K562 (cell line): Measurements from ENCODE around the gene SCIN. TPM values are rescaled to one million over a fixed set of nuclear protein-coding genes. Genes with fewer than 3 reads are reported as not detected.

ENCODE experiments used
- EP400 ChIP-seq: fragments of 450-650 bp; IDR thresholded peaks from 2 replicates; pipeline ENCODE4 v1.6.1; 2017; ENCODE audit warnings: antibody characterized with exemption, mild to moderate bottlenecking, moderate library complexity
- ETS2 ChIP-seq: IDR thresholded peaks from 2 replicates; pipeline ENCODE4 v1.6.1; 2016; ENCODE audit warnings: borderline replicate concordance, missing genetic modification characterization, mild to moderate bottlenecking, moderate library complexity, missing compliant biosample characterization; ENCODE audit not compliant: poor library complexity, severe bottlenecking
- GATA2 ChIP-seq: sonication (generic); formaldehyde crosslinking; IDR thresholded peaks from 2 replicates; pipeline ENCODE4 v1.4.0; 2020; ENCODE audit warnings: mild to moderate bottlenecking, missing genetic modification reagents
- HDAC3 ChIP-seq: fragments of 450-650 bp; IDR thresholded peaks from 2 replicates; pipeline ENCODE4 v1.6.1; 2018; ENCODE audit warnings: borderline replicate concordance, mild to moderate bottlenecking, moderate library complexity; ENCODE audit not compliant: partially characterized antibody
- HLTF ChIP-seq: fragments of 450-650 bp; IDR thresholded peaks from 2 replicates; pipeline ENCODE4 v1.6.1; 2016
- HNRNPK ChIP-seq: fragments of 200-400 bp; formaldehyde crosslinking; IDR thresholded peaks from one replicate; pipeline ENCODE4 v1.6.1; 2018; ENCODE audit warnings: mild to moderate bottlenecking, low read depth, low read length; ENCODE audit not compliant: poor library complexity, severe bottlenecking
- MAFG ChIP-seq: fragments of 450-650 bp; conservative IDR thresholded peaks from 2 replicates; pipeline ENCODE4 v1.6.1; 2016; ENCODE audit warnings: missing genetic modification characterization, missing compliant biosample characterization
- MAZ ChIP-seq, 2 experiments: fragments of 450-650 bp in 1 of 2; sonication (generic) in 1 of 2; formaldehyde crosslinking; IDR thresholded peaks in 1 of 2; conservative IDR thresholded peaks in 1 of 2; 2 replicates each; pipeline versions ENCODE4 v1.4.0 to v1.5.0; 2020; ENCODE audit warnings: mild to moderate bottlenecking in 1 of 2, missing genetic modification reagents in 1 of 2
- MEF2A ChIP-seq: IDR thresholded peaks from 2 replicates; pipeline ENCODE4 v1.6.1; 2011; ENCODE audit warnings: low read depth, mild to moderate bottlenecking, low read length, moderate library complexity; ENCODE audit not compliant: control insufficient read depth
- POLR2A ChIP-seq: fragments of 450-650 bp; conservative IDR thresholded peaks from 2 replicates; pipeline ENCODE4 v1.6.1; 2016
- RB1 ChIP-seq: fragments of 450-650 bp; IDR thresholded peaks from 2 replicates; pipeline ENCODE4 v1.6.1; 2017; ENCODE audit warnings: low read depth, mild to moderate bottlenecking
- SIX5 ChIP-seq, 2 experiments: IDR thresholded peaks; 2 replicates each; pipeline ENCODE4 v1.6.1; 2011; ENCODE audit warnings: low read length in 2 of 2, borderline replicate concordance in 1 of 2, low read depth in 1 of 2, mild to moderate bottlenecking in 1 of 2, moderate library complexity in 1 of 2; ENCODE audit not compliant: insufficient read depth in 1 of 2
- SNRNP70 ChIP-seq: fragments of 200-400 bp; formaldehyde crosslinking; optimal IDR thresholded peaks from 2 replicates; pipeline ENCODE3; 2017; ENCODE audit warnings: low read depth, low read length
- SPI1 ChIP-seq: IDR thresholded peaks from 2 replicates; pipeline ENCODE4 v1.6.1; 2011; ENCODE audit warnings: low read depth, low read length, control low read depth, borderline replicate concordance
- TAL1 ChIP-seq: fragments of 450-650 bp; IDR thresholded peaks from 2 replicates; pipeline ENCODE4 v1.6.1; 2016; ENCODE audit warnings: mild to moderate bottlenecking
- TCF7L2 ChIP-seq: fragments of 150-350 bp; IDR thresholded peaks from 2 replicates; pipeline ENCODE4 v1.6.1; 2016; ENCODE audit warnings: low read depth, mild to moderate bottlenecking, low read length, moderate library complexity
- ZFP1 ChIP-seq: fragments of 450-650 bp; formaldehyde crosslinking; IDR thresholded peaks from 2 replicates; pipeline ENCODE4 v1.4.0; 2020; ENCODE audit warnings: mild to moderate bottlenecking, mixed read lengths
- polyA plus RNA-seq, 8 experiments: library from polyadenylated mRNA; depleted of rRNA in 4 of 8; stranded (reverse) in 5 of 8; unstranded in 3 of 8; fragments of >200 nt; fragmentation: Nextera tagmentation in 2 of 8; fragmentation: Illumina TruSeq in 1 of 8; extraction: Ambion mirVana in 2 of 8; extraction: Trizol in 1 of 8; gene quantifications; 2 replicates each; pipeline versions ENCODE4 v1.2.1 to v1.2.3, GENCODE V29; 2011 to 2014; ENCODE audit warnings: inconsistent platforms in 1 of 8, missing spikeins in 1 of 8
- total RNA-seq, 7 experiments: library from RNA; depleted of rRNA in 6 of 7; stranded (reverse); fragments of >200 nt in 6 of 7; fragmentation: Illumina TruSeq in 2 of 7; extraction: Trizol in 2 of 7; gene quantifications; 2 replicates each; pipeline versions ENCODE4 v1.2.1 to v1.2.3, GENCODE V29; 2011 to 2021; ENCODE audit warnings: low replicate concordance in 1 of 7
- TF ChIP-seq, protein P1 (sequence below), 2 experiments: IDR thresholded peaks; 2 replicates each; pipeline ENCODE4 v1.6.1; 2012; ENCODE audit warnings: improper control_type of control experiment in 2 of 2, low read depth in 2 of 2, low read length in 2 of 2, borderline replicate concordance in 1 of 2
- TF ChIP-seq, protein P2 (sequence below): sonication (generic); formaldehyde crosslinking; IDR thresholded peaks from 2 replicates; pipeline ENCODE4 v1.8.0; 2023; ENCODE audit warnings: mild to moderate bottlenecking, missing genetic modification reagents
- TF ChIP-seq, protein P3 (sequence below): IDR thresholded peaks from 3 replicates; pipeline ENCODE4 v1.6.1; 2011; ENCODE audit warnings: borderline replicate concordance, mild to moderate bottlenecking, moderate library complexity; ENCODE audit not compliant: insufficient read length; ENCODE audit errors: extremely low read depth

Gene SCIN
- total and polyA plus RNA-seq, 9 of the 15 experiments (the other 6 are each of a cell fraction or from before 2014, with no cell fraction given): 0.67 to 18.2 (median 10.6) TPM

DNA sequence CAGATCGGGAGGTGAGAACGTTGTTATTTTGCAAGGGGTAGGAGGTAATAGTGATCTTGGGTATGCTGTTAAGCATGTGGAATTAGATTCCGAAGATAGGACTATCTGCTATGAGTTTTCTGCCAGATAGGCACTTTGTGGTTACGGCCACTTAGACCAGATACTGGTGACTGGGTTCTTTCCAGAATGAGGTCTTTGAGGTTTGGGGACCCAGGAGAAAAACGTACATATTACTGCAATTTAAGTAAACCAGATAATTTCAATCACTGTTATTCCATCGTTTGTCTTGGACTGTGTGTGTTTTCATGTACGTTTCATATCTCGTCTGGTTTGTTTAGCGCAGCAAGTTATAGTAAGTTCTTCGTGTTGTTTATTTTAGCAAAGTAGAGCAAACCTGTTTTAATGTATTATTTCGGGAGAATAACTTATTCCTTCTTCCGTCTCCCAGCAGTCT is 117.2 kb downstream of the SCIN start (continued):
- no peak for TF ChIP-seq MAZ (CRISPR knock-in tag; conservative IDR thresholded peaks at IDR 0.05 in 1 of 2, IDR thresholded peaks at IDR 0.05 in 1 of 2)
- TF ChIP-seq RB1: no peak
- TF ChIP-seq SNRNP70: no peak
- peak; percentile 88 for TF ChIP-seq HDAC3
- TF ChIP-seq, protein P1, sequence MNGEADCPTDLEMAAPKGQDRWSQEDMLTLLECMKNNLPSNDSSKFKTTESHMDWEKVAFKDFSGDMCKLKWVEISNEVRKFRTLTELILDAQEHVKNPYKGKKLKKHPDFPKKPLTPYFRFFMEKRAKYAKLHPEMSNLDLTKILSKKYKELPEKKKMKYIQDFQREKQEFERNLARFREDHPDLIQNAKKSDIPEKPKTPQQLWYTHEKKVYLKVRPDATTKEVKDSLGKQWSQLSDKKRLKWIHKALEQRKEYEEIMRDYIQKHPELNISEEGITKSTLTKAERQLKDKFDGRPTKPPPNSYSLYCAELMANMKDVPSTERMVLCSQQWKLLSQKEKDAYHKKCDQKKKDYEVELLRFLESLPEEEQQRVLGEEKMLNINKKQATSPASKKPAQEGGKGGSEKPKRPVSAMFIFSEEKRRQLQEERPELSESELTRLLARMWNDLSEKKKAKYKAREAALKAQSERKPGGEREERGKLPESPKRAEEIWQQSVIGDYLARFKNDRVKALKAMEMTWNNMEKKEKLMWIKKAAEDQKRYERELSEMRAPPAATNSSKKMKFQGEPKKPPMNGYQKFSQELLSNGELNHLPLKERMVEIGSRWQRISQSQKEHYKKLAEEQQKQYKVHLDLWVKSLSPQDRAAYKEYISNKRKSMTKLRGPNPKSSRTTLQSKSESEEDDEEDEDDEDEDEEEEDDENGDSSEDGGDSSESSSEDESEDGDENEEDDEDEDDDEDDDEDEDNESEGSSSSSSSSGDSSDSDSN (IDR thresholded peaks at IDR 0.05; ENCODE audit: borderline replicate concordance in 1 of 2, low read depth in 2 of 2, low read length in 2 of 2): no peak
- TF ChIP-seq HNRNPK: no peak
- TF ChIP-seq EP400: no peak; the same call in 1 of the 2 replicates
- peak; percentile 58; the same call in 1 of the 2 replicates for TF ChIP-seq MEF2A
- TF ChIP-seq TCF7L2: no peak
- no peak for TF ChIP-seq POLR2A
- peak; percentile 63; the same call in 1 of the 2 replicates for TF ChIP-seq HLTF
- TF ChIP-seq MAFG (tag): peak; percentile 89
- TF ChIP-seq ZFP1 (CRISPR knock-in tag): no peak
- no peak for TF ChIP-seq SPI1
- TF ChIP-seq ETS2 (tag): no peak
- peak; percentile 82 for TF ChIP-seq GATA2
- peak; percentile 47 for TF ChIP-seq TAL1
- TF ChIP-seq, protein P2, sequence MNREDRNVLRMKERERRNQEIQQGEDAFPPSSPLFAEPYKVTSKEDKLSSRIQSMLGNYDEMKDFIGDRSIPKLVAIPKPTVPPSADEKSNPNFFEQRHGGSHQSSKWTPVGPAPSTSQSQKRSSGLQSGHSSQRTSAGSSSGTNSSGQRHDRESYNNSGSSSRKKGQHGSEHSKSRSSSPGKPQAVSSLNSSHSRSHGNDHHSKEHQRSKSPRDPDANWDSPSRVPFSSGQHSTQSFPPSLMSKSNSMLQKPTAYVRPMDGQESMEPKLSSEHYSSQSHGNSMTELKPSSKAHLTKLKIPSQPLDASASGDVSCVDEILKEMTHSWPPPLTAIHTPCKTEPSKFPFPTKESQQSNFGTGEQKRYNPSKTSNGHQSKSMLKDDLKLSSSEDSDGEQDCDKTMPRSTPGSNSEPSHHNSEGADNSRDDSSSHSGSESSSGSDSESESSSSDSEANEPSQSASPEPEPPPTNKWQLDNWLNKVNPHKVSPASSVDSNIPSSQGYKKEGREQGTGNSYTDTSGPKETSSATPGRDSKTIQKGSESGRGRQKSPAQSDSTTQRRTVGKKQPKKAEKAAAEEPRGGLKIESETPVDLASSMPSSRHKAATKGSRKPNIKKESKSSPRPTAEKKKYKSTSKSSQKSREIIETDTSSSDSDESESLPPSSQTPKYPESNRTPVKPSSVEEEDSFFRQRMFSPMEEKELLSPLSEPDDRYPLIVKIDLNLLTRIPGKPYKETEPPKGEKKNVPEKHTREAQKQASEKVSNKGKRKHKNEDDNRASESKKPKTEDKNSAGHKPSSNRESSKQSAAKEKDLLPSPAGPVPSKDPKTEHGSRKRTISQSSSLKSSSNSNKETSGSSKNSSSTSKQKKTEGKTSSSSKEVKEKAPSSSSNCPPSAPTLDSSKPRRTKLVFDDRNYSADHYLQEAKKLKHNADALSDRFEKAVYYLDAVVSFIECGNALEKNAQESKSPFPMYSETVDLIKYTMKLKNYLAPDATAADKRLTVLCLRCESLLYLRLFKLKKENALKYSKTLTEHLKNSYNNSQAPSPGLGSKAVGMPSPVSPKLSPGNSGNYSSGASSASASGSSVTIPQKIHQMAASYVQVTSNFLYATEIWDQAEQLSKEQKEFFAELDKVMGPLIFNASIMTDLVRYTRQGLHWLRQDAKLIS (CRISPR knock-in tag): no peak
- TF ChIP-seq, protein P3, sequence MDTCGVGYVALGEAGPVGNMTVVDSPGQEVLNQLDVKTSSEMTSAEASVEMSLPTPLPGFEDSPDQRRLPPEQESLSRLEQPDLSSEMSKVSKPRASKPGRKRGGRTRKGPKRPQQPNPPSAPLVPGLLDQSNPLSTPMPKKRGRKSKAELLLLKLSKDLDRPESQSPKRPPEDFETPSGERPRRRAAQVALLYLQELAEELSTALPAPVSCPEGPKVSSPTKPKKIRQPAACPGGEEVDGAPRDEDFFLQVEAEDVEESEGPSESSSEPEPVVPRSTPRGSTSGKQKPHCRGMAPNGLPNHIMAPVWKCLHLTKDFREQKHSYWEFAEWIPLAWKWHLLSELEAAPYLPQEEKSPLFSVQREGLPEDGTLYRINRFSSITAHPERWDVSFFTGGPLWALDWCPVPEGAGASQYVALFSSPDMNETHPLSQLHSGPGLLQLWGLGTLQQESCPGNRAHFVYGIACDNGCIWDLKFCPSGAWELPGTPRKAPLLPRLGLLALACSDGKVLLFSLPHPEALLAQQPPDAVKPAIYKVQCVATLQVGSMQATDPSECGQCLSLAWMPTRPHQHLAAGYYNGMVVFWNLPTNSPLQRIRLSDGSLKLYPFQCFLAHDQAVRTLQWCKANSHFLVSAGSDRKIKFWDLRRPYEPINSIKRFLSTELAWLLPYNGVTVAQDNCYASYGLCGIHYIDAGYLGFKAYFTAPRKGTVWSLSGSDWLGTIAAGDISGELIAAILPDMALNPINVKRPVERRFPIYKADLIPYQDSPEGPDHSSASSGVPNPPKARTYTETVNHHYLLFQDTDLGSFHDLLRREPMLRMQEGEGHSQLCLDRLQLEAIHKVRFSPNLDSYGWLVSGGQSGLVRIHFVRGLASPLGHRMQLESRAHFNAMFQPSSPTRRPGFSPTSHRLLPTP: no peak
- TF ChIP-seq SIX5 (IDR thresholded peaks at IDR 0.05; ENCODE audit: borderline replicate concordance in 1 of 2, insufficient read depth in 1 of 2, low read depth in 1 of 2, low read length in 2 of 2): no peak
